ENCODE measurements around the gene ATP2B2.

ATP2B2 gene

DNA sequence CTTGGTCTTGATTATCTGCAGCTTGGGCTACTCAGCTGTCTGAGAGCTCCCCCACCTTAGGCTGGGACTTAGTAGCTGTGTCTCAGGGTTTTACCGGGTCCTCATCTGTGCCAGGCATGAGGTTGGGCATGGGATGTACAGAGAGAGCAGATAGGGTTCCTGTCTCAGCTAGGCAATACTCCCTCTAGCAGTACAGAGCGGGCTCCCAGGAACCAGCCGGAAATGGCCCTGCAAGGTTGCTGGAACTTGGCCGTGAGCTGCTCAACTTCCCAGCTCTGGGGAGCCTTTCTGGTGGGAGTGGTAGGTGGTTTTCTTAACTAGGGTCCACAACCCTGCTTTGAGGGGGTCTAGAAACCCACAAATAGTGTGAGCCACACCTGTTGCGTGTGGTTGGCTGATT is 58.3 kb downstream of the ATP2B2 start:
- no peak for DNase-seq

GRCh38 chr3:10445561-10446175 is 59.7 kb downstream of the ATP2B2 start:
- DNase-seq: no peak

GRCh38 chr3:10444511-10444910 is 60.9 kb downstream of the ATP2B2 start:
- DNase-seq: no peak

DNA sequence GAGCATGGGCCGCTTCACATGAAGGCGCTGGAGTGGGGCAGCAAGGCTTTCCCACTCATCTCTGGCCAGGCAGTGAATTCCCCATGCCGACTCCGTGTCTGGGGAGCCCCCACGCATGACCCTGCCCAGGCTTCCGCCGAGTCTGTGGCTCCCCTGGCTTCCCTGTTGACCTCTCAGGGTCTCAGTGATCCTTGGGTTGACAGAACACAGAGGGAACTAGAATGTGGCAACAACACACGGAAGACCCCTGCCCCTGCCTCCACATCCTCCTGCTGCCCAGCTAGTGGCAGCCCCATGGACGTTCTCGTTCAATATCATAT is 61.3 kb downstream of the ATP2B2 start:
- no peak for DNase-seq

- no peak for DNase-seq
Measured at GRCh38 chr3:10443272-10444109, 61.9 kb downstream of the ATP2B2 start.

- no peak for DNase-seq
Measured at GRCh38 chr3:10442151-10442795, 63.1 kb downstream of the ATP2B2 start.

DNA sequence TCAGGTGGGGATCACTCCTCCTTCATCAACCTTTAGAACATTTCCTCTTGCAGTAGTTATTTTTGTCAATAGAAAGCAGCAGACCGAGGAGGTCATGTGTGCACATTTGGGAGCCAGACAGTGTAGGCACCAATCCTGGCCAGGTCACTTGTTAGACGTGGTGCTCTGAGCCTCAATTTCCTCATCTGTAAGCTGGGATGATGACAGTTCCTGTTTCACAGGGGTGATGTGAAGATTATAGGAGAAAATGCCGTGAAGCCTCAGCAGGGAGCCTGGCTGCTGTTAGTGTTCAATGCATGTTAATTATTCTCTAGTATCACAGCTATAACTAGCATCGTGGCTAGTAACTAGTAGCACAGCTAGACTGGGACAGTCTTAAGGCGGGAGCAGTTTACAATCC is 64.7 kb downstream of the ATP2B2 start:
- no peak for DNase-seq

DNA sequence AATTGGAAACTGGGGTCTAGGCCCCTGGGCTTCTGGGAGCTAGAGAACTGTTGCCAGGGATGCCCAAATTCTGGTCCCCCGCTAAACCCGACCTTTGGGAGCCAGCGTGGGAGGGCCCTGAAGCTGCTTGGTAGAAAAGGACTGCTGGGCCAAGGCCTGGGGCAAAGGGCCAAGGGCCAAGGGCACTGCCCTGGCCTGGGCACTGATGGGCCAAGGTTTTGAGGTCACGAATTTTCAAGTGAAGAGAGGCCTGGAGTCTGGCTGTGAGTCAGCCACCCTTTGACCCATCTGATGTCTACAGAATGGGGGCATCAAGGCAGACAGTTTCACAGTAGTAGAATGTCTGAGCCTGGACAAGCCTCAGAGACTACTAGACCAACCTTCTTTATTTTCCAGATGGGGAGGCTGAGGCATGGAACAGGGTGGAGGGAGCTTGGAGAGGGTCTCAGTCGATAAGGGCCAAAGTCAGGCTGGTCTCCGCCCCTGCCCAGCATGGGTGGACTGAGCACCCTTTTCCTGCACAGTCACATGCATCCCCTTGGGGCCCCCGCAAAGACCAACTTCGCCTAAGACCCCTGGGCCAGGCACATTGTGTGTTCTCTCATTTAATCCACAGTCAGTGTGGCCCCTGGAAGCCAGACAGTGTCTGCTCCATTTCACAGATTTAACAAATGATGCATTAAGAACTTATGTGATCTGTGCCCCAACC is 66.3 kb downstream of the ATP2B2 start:
- DNase-seq: no peak

- no peak for DNase-seq
Measured at GRCh38 chr3:10437995-10438901, 67.1 kb downstream of the ATP2B2 start.

DNA sequence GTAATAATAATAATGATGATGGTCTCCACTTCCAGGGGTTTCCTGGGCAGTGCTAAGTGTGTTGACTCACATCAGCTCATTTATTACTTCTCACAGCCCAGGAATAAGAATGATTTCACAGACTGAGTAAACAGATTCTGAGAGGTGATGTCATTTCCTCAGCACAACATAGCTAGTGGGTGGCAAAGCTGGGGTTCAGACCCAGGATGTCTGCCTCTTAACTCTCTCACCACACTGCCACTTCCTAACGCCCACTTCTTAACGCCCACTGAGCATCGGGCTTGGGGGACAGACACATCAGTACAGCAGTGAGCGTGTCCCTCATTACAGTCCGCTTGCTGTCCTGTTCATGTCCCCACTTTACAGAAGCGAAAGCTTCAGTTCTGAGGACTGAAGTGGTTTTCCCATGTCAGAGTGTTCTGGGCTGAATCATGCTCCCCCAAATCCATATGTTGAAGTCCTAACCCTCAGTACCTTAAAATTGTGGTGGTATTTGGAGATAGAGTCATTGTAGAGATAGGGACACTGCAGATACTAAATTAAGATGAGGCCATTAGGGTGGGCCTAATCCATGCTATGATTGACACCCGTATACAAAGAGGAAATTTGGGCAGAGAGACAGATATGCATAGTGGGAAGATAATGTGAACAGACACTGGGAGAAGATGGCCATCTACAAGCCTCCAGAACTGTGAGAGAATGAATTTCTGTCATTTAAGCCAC is 68.0 kb downstream of the ATP2B2 start:
- no peak for DNase-seq

DNA sequence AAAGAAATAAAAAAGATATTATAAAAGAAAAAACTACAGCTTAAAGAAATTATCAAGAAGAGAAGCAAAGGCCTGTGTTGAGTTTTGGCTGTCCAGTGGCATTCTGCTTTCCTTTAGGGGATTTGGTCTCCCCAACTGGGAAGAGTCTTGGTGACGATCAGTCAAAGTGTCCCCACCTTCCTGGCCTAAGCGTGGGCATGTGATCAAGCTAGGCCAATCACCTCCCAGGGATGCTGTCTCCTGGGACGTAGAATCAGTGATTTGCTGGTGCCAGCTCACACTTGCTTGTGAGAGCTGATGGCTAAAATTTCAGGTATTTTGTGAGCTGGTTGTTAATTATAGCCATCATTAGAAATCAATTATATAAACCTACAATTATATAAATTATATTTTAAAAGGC is 69.5 kb downstream of the ATP2B2 start:
- no peak for DNase-seq

DNA sequence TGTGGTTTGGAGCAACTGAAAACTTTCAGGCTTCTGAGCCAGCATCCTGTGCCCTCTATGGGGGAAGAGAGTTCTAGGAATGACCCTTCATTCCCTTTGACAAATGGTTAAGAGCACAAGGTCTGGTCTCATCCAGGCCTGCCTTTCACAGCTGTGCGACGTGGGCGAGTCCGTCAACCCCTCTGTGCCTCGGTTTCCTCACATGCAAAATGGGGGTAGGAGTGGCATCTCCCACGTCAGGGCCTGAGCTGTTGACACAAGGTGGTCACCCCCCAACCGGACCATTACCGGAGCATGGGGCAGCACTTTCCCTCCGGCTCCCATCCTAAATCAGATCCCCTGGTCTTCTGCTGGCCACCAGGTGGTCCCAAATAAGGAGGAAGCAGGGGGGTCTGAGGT is 70.4 kb downstream of the ATP2B2 start:
- no peak for DNase-seq

DNA sequence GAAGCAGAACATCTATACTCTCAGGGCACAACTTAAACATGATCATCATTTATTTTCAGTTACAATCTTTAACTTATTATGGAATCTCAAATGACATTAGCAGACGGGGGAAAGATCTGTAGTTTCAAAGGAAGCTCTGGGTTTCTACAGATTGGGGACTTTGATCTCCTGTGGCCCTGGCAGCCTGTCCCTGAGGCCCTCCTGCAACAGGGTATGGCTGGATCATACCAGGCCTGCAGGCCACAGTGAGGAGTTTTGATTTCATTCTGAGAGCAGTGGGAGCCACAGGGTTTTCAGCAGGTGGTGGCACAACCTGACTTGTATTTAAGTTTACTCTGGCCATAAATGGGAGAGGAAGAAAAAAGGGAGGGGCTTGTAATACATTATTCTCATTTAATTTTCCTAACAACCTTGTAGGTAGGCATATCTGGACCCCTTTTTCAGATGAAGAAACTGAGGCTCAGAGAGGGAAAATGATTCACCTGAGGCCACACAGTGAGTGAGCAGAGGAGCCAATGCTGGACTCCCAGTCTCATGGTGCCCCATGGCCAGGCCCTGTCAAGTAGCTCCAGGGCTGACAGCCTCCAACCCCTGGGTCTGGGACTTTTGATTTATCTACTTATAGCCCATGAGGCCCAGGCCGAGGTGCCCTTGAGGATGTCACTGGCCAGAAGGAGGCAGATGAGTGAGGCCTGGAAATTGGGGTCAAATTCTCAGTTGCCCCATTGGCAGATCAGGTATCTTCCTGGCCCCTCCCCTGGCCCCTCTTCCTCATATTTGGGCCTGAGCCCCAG is 71.0 kb downstream of the ATP2B2 start:
- DNase-seq: no peak

GRCh38 chr3:10432931-10433330 is 72.5 kb downstream of the ATP2B2 start:
- DNase-seq: no peak

DNA sequence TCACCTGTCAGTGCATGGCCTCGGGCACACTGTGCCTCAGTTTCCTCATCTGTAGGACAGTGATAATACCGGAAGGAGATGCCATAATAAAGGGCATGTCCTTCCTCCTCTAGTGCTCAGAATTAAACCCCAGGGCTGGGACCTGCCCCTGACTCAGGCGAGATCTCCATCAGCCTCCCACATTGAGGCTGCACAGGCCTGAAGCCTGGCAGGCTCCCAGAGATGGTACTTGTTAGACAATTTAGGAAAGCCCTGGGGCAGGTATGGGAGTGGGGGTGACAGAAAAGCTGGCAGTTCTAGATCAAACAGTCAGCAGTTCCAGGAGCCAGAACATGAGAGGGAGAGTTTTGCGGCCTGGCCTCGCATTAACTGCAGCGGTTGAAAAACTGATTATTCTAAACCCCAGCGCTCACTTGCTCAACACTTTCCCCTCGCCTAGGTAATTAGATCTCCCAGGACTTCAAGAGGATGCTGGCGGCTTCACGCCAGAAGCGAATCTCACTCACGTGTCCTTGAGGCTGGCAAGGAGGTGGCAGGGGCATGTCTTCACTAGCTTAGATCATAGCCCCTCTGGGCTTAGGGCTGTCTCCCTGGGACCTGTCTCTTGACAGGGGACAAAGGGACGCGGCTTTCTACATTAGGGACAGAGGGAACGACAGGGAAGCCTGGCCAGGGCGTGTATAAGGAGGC is 73.1 kb downstream of the ATP2B2 start:
- peak; percentile 82 for DNase-seq

- DNase-seq: no peak
Measured at GRCh38 chr3:10430805-10431204, 74.6 kb downstream of the ATP2B2 start.

- peak; percentile 55 for DNase-seq
Measured at GRCh38 chr3:10428406-10429091, 76.8 kb downstream of the ATP2B2 start.

DNA sequence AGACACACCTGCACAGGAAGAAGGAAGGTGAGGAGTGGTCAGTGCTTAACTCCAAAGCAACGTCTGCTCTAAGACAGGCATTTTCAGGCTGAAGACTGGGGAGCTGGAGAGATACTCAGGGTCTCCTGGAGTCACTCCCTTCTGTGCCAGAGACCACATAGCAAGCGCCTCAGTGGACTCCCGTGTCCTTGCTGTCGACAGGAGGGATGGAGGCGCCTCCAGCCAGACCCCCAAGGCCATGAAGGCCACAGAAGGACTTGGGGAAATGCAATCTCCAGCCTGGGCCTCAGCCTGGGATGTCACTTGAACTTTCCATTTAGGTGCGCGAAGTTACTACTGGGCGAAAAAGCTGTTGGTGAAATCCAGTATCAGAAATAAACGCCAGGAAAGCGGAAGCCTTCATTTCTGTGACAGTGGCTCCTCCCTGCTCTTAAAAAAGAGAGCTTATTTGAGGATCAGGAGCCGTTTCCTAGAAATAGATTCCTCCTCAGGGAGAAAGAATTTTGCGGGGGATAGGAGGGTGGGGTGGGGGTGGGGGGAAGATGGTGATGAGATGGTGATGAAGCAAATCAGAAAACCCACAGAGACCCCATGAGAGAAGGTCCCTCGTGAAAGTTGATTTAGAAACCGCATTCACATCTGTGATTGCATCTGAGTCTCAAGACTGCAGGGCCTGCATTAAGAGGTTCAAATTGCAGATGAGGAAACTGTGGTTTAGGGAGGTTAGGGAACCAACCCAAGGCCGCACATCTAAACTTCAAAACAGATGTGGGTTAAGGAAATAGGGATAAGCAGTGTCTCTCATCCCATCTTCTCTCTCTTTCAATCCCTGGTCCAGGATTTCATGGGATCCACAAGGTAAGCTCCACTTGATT is 78.8 kb downstream of the ATP2B2 start:
- DNase-seq: no peak
